Astrocyte (in vitro differentiated cells and primary cell): ENCODE data around the gene PPT2. TPM values are rescaled to one million over a fixed set of nuclear protein-coding genes. Genes with fewer than 3 reads are reported as not detected.

ENCODE experiments used
- DNase-seq: peaks from one replicate; pipeline ENCODE4 v3.0.0-alpha.2; 2010; ENCODE audit warnings: low read depth
- FAIRE-seq: peaks from 2 replicates; lab custom pipeline; 2011; peaks lifted over from hg19 to GRCh38; lab: Jason Lieb, UNC
- H2AFZ ChIP-seq: 2 replicates; pipeline ENCODE4 v1.6.0; 2012; ENCODE audit warnings: low read depth, low read length, inconsistent platforms
- H3K27ac ChIP-seq: 2 replicates; pipeline ENCODE4 v1.5.1; 2011; ENCODE audit warnings: low read depth, low read length, inconsistent platforms
- H3K27me3 ChIP-seq: 2 replicates; pipeline ENCODE4 v1.6.0; 2011; ENCODE audit warnings: low read length, inconsistent platforms; ENCODE audit not compliant: insufficient read depth
- H3K36me3 ChIP-seq: 2 replicates; pipeline ENCODE4 v1.5.1; 2011; ENCODE audit warnings: low read length, inconsistent platforms; ENCODE audit not compliant: insufficient read depth
- H3K4me1 ChIP-seq: 2 replicates; pipeline ENCODE4 v1.5.1; 2011; ENCODE audit warnings: low read length, inconsistent platforms; ENCODE audit not compliant: insufficient read depth
- H3K4me2 ChIP-seq: 2 replicates; pipeline ENCODE4 v1.6.0; 2012; ENCODE audit warnings: low read length, inconsistent platforms
- H3K4me3 ChIP-seq: 2 replicates; pipeline ENCODE4 v1.5.1; 2011; ENCODE audit warnings: low read depth, mild to moderate bottlenecking, low read length, inconsistent platforms; ENCODE audit not compliant: insufficient read depth
- H3K79me2 ChIP-seq: 2 replicates; pipeline ENCODE4 v1.6.0; 2012; ENCODE audit warnings: mild to moderate bottlenecking, low read length, inconsistent platforms; ENCODE audit not compliant: insufficient read depth
- H3K9ac ChIP-seq: 2 replicates; pipeline ENCODE4 v1.6.0; 2012; ENCODE audit warnings: mild to moderate bottlenecking, low read length, inconsistent platforms
- H3K9me3 ChIP-seq: 2 replicates; pipeline ENCODE4 v1.5.1; 2012; ENCODE audit warnings: low read depth, mild to moderate bottlenecking, low read length, inconsistent platforms; ENCODE audit not compliant: insufficient read depth
- H4K20me1 ChIP-seq: 2 replicates; pipeline ENCODE4 v1.6.0; 2012; ENCODE audit warnings: low read length, inconsistent platforms; ENCODE audit not compliant: insufficient read depth
- H3K27ac Mint-ChIP-seq: one replicate; pipeline ENCODE4 v1.8.0; 2021; ENCODE audit warnings: mild to moderate bottlenecking, mixed read lengths; ENCODE audit not compliant: unreplicated experiment
- H3K27me3 Mint-ChIP-seq: one replicate; pipeline ENCODE4 v1.8.0; 2021; ENCODE audit warnings: low read depth, mixed read lengths; ENCODE audit not compliant: unreplicated experiment
- H3K36me3 Mint-ChIP-seq: one replicate; pipeline ENCODE4 v1.8.0; 2021; ENCODE audit warnings: low read depth, mixed read lengths; ENCODE audit not compliant: unreplicated experiment
- H3K4me1 Mint-ChIP-seq: one replicate; pipeline ENCODE4 v1.8.0; 2021; ENCODE audit warnings: low read depth, mixed read lengths; ENCODE audit not compliant: unreplicated experiment
- H3K4me3 Mint-ChIP-seq: one replicate; pipeline ENCODE4 v1.8.0; 2021; ENCODE audit warnings: mild to moderate bottlenecking, moderate library complexity, mixed read lengths; ENCODE audit not compliant: unreplicated experiment
- H3K9me3 Mint-ChIP-seq: one replicate; pipeline ENCODE4 v1.8.0; 2021; ENCODE audit warnings: mild to moderate bottlenecking, mixed read lengths; ENCODE audit not compliant: unreplicated experiment
- EZH2 ChIP-seq: IDR thresholded peaks from 2 replicates; pipeline ENCODE4 v1.6.1; 2012; ENCODE audit warnings: mild to moderate bottlenecking, low read length, inconsistent platforms; ENCODE audit not compliant: insufficient read depth
- total RNA-seq: library from RNA; stranded (reverse); gene quantifications from 2 replicates; pipeline ENCODE4 v1.2.1, GENCODE V29; 2021
- TF ChIP-seq, protein P1 (sequence below): IDR thresholded peaks from 2 replicates; pipeline ENCODE4 v1.5.1; 2011; ENCODE audit warnings: low read depth, mild to moderate bottlenecking, inconsistent platforms, low read length, moderate library complexity; ENCODE audit not compliant: insufficient read depth

The PPT2 gene
- total RNA-seq, 1 donor from 2014 or later = 33.0 TPM

DNA sequence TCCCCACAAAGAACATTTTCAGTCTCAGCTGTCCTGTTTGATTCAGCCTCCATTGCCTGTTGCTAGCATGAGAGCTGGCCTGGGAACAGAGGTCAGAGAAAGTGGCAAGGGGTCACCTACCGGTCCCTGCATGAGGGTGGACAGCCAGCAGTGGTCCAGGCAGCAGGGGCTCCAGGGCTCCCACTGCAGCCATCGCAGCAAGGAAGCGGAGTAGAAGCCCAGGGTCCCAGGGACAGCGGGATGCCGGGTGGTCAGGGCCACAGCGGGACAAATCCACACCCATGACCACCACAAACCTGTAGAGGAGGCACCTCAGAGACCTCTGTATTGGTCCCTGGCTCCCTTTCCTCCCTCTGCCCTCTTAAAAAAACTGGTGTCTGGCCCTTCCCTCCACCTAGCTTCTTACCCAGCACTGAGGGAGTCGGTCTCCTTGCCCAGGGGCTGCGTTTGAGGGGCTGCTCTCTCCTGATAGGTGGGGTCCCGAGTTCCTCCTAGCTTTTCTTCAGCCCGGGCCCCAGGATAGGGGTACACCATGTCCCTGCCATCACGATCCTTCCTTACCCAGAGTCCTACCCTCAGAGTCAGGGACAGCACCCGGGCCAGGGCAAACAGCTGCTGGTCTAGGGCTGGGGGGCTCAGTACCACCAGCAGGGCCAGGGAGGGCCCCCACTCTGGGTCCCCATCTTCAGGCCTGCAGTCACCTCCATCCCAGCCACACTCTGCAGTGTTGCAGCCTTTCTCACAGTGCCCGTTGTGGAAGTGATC lies 47.0 kb downstream of the PPT2 start:
- H3K36me3 ChIP-seq = no peaks in the 10 kb centered on the region
- H3K79me2 ChIP-seq = no peaks in the 10 kb centered on the region
- H3K4me3 ChIP-seq = no peak overlapping the region
- H2AFZ ChIP-seq = no peak overlapping the region
- TF ChIP-seq, protein P1, sequence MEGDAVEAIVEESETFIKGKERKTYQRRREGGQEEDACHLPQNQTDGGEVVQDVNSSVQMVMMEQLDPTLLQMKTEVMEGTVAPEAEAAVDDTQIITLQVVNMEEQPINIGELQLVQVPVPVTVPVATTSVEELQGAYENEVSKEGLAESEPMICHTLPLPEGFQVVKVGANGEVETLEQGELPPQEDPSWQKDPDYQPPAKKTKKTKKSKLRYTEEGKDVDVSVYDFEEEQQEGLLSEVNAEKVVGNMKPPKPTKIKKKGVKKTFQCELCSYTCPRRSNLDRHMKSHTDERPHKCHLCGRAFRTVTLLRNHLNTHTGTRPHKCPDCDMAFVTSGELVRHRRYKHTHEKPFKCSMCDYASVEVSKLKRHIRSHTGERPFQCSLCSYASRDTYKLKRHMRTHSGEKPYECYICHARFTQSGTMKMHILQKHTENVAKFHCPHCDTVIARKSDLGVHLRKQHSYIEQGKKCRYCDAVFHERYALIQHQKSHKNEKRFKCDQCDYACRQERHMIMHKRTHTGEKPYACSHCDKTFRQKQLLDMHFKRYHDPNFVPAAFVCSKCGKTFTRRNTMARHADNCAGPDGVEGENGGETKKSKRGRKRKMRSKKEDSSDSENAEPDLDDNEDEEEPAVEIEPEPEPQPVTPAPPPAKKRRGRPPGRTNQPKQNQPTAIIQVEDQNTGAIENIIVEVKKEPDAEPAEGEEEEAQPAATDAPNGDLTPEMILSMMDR = no peak
- TF ChIP-seq EZH2 = no peak
- Mint-ChIP-seq H3K27ac (no peak overlapping the region), H3K36me3 (peaks cover 3% of the 10 kb centered on the region), H3K27me3 (peaks cover 22% of the 10 kb centered on the region), H3K4me1 (peaks cover 5% of the 10 kb centered on the region), H3K4me3 (no peak overlapping the region), H3K9me3 (no peaks in the 10 kb centered on the region)
- no peak for DNase-seq
- no peak for FAIRE-seq
- H4K20me1 ChIP-seq = no peaks in the 10 kb centered on the region
- H3K27ac ChIP-seq = no peak overlapping the region
- no peak overlapping the region for H3K9ac ChIP-seq
- no peaks in the 10 kb centered on the region for H3K27me3 ChIP-seq
- H3K4me2 ChIP-seq = no peak overlapping the region
- peaks cover 10% of the 10 kb centered on the region for H3K4me1 ChIP-seq
- no peaks in the 10 kb centered on the region for H3K9me3 ChIP-seq

DNA sequence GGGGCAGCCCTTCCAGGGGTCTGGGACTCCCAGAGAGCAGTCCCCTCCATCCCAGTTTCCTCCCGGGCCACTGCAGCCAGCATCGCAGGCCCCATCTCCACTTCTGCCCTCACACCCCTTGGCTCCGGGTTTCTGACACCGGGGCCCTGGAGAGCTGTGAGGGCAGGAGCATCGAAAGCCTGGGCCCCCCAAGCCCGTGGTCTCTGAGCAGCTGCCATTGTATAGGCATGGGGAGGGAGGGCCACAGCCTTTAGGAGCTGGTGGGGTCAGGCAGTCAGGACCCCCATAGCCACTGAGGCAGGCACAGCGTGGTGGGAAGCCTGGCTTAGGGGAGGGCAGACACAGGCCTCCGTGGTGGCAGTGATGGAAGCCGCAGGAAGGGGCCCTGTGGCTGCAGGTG lies 48.2 kb downstream of the PPT2 start:
- H3K79me2 ChIP-seq = no peaks in the 10 kb centered on the region
- H3K4me2 ChIP-seq = no peak overlapping the region
- no peak overlapping the region for H2AFZ ChIP-seq
- H3K9me3 ChIP-seq = no peaks in the 10 kb centered on the region
- no peak overlapping the region for H3K9ac ChIP-seq
- no peak for FAIRE-seq
- Mint-ChIP-seq H3K9me3 (peaks cover 2% of the 10 kb centered on the region), H3K27me3 (peaks cover 28% of the 10 kb centered on the region), H3K36me3 (peaks cover 3% of the 10 kb centered on the region), H3K27ac (no peak overlapping the region), H3K4me3 (no peak overlapping the region), H3K4me1 (no peaks in the 10 kb centered on the region)
- no peaks in the 10 kb centered on the region for H3K36me3 ChIP-seq
- H4K20me1 ChIP-seq = no peaks in the 10 kb centered on the region
- TF ChIP-seq EZH2 = no peak
- TF ChIP-seq, protein P1 = no peak
- peaks cover 2% of the 10 kb centered on the region for H3K4me1 ChIP-seq
- H3K27me3 ChIP-seq = no peaks in the 10 kb centered on the region
- H3K27ac ChIP-seq = no peak overlapping the region
- no peak for DNase-seq
- H3K4me3 ChIP-seq = no peak overlapping the region
